ENCODE data around the gene HRH4.

Gene HRH4

DNA sequence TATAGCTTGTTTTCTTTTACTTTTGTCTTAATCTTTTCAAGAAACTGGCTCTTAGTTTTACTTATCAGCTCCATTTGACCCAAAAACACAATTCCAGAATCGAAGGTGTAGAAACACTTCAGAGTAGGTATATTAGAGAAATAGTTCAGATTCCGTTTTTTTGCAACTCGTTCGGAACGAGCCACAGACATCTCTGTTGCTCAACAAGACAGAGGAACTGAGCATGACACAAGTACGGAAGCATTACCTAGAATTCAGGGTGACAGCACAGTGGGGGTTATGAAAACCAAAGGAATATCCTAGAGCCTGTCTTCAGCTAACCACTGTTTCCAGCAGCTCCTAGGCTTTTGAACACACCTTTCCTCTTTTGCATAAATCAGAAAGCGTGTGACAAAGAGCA lies 5.0 kb downstream of the HRH4 start:
- no peak overlapping the region for H3K4me3 ChIP-seq (ENCODE audit: low read depth, low read length)
- TF ChIP-seq, protein P1, sequence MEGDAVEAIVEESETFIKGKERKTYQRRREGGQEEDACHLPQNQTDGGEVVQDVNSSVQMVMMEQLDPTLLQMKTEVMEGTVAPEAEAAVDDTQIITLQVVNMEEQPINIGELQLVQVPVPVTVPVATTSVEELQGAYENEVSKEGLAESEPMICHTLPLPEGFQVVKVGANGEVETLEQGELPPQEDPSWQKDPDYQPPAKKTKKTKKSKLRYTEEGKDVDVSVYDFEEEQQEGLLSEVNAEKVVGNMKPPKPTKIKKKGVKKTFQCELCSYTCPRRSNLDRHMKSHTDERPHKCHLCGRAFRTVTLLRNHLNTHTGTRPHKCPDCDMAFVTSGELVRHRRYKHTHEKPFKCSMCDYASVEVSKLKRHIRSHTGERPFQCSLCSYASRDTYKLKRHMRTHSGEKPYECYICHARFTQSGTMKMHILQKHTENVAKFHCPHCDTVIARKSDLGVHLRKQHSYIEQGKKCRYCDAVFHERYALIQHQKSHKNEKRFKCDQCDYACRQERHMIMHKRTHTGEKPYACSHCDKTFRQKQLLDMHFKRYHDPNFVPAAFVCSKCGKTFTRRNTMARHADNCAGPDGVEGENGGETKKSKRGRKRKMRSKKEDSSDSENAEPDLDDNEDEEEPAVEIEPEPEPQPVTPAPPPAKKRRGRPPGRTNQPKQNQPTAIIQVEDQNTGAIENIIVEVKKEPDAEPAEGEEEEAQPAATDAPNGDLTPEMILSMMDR (IDR thresholded peaks at IDR 0.05; ENCODE audit: low read depth, low read length) = no peak

- H3K4me3 ChIP-seq (ENCODE audit: low read depth, low read length) = no peak overlapping the region
- TF ChIP-seq, protein P1 (IDR thresholded peaks at IDR 0.05; ENCODE audit: low read depth, low read length) = no peak
These were observed 6.3 kb downstream of the HRH4 start for GRCh38 chr18:24466771-24467170.

GRCh38 chr18:24470022-24470618 lies 9.7 kb downstream of the HRH4 start:
- no peak overlapping the region for H3K4me3 ChIP-seq (ENCODE audit: low read depth, low read length)
- TF ChIP-seq, protein P1 (IDR thresholded peaks at IDR 0.05; ENCODE audit: low read depth, low read length) = no peak

- no peak overlapping the region for H3K4me3 ChIP-seq (ENCODE audit: low read depth, low read length)
- TF ChIP-seq, protein P1 (IDR thresholded peaks at IDR 0.05; ENCODE audit: low read depth, low read length) = no peak
These were observed 10.4 kb downstream of the HRH4 start for GRCh38 chr18:24470805-24471204.

DNA sequence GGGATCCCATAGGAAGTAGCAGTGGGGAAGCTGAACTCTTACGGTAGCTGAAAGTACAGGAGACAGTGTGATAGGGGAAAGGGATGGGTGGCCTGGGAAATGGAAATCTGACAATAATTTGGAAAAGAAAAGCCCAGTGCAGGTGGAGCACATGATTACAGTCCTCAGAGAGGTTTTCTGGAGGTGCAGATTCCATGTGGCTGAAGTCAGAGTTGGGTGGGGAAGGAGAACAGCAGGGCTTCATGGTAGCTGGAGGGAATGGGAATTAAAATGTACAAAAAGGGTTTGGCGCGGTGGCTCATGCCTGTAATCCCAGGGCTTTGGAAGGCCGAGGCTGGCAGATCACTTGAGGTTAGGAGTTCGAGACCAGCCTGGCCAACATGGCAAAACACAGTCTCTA lies 12.2 kb downstream of the HRH4 start:
- TF ChIP-seq, protein P1 (IDR thresholded peaks at IDR 0.05; ENCODE audit: low read depth, low read length) = no peak

DNA sequence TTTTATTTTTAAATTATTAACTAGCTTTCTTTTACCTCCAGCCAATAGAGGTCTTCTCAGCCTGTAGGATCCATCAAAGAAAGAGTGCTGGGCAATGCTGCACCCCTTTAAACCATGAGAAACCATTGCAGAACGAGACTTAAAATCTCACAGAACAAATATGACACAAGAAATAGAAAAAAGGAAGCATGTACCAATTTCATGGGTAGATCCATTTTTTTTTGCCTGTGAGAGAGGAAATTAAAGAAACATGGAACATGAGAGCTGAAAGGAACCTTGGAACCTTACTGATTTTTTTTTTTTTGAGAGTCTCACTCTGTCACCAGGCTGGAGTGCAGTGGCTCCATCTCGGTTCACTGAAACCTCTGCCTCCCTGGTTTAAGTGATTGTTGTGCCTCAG lies 14.0 kb downstream of the HRH4 start:
- no peak overlapping the region for H3K4me3 ChIP-seq (ENCODE audit: low read depth, low read length)
- TF ChIP-seq, protein P1 (IDR thresholded peaks at IDR 0.05; ENCODE audit: low read depth, low read length) = no peak

More for the DNA sequence above, 12.2 kb downstream of the HRH4 start:
- H3K4me3 ChIP-seq (ENCODE audit: low read depth, low read length) = no peak overlapping the region

GRCh38 chr18:24475926-24476589 lies 15.6 kb downstream of the HRH4 start:
- TF ChIP-seq, protein P1 (IDR thresholded peaks at IDR 0.05; ENCODE audit: low read depth, low read length) = no peak
- no peak overlapping the region for H3K4me3 ChIP-seq (ENCODE audit: low read depth, low read length)
